Measurements from ENCODE around the gene SPSB1. TPM values are rescaled to one million over a fixed set of nuclear protein-coding genes. Genes with fewer than 3 reads are reported as not detected.

Gene SPSB1
- total RNA-seq, 1 donor from 2014 or later = 17.6 TPM

- Histone ChIP-seq H3K27me3 (ENCODE audit: low read depth) (no peaks in the 10 kb centered on the region), H3K9me3 (replicated peaks) (no peaks in the 10 kb centered on the region), H3K4me3 (no peak overlapping the region), H3K27ac (replicated peaks) (no peak overlapping the region), H3K36me3 (peaks cover 5% of the 10 kb centered on the region), H3K4me1 (peaks cover 53% of the 10 kb centered on the region)
- intact Hi-C loops (cut with micrococcal nuclease) = no loop called here
- DNase-seq = no peak
- TF ChIP-seq, protein P1, sequence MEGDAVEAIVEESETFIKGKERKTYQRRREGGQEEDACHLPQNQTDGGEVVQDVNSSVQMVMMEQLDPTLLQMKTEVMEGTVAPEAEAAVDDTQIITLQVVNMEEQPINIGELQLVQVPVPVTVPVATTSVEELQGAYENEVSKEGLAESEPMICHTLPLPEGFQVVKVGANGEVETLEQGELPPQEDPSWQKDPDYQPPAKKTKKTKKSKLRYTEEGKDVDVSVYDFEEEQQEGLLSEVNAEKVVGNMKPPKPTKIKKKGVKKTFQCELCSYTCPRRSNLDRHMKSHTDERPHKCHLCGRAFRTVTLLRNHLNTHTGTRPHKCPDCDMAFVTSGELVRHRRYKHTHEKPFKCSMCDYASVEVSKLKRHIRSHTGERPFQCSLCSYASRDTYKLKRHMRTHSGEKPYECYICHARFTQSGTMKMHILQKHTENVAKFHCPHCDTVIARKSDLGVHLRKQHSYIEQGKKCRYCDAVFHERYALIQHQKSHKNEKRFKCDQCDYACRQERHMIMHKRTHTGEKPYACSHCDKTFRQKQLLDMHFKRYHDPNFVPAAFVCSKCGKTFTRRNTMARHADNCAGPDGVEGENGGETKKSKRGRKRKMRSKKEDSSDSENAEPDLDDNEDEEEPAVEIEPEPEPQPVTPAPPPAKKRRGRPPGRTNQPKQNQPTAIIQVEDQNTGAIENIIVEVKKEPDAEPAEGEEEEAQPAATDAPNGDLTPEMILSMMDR (IDR thresholded peaks at IDR 0.05; ENCODE audit: borderline replicate concordance) = no peak
Observed at GRCh38 chr1:9317072-9317471, 24.4 kb downstream of the SPSB1 start.

DNA sequence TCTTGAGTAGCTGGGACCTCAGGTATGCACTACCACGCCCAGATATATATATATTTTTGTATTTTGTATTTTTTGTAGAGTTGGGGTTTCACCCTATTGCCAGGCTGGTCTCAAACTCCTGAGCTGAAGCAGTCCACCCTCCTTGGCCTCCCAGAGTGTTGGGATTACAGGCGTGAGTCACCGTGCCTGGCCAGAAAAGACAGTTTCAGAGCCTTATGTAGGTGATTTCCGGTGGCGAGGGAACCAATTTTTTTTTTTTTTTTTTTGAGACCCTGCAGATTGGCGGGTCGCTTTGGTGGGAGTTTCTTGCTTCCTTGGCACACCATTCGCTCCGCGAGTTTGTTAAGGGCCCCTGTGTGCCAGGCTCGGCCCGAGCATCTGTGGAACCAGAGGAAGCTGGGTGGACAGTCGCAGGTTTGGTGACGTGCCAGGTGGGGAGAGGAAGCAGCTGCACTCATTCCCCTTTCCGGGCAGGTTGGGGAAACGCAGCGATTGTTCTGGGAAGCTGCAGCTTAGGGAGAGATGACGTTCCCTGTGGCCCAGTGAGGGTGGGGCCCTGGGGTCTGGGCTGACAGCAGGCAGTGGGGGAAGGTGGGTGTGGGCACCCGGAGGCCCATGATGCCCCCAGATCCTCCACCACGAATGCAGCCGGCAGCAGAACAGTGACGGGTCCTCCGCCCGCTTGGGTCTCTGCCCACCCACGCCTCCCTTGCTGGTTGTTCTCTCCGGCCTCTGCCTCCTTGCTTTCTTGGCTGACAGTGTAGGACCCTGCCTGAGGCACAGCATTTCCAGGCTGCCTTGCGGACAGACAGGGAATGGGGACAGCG is 25.1 kb downstream of the SPSB1 start:
- intact Hi-C loops (cut with micrococcal nuclease) = no loop called here
- no peaks in the 10 kb centered on the region for H3K27me3 ChIP-seq (ENCODE audit: low read depth)
- DNase-seq = peak; percentile 34
- H3K4me1 ChIP-seq = peaks cover 60% of the 10 kb centered on the region
- H3K36me3 ChIP-seq = peaks cover 5% of the 10 kb centered on the region
- H3K4me3 ChIP-seq = peak overlapping the region; percentile 10
- H3K9me3 ChIP-seq (replicated peaks) = no peaks in the 10 kb centered on the region
- H3K27ac ChIP-seq (replicated peaks) = no peak overlapping the region
- TF ChIP-seq, protein P1 (IDR thresholded peaks at IDR 0.05; ENCODE audit: borderline replicate concordance) = no peak

DNA sequence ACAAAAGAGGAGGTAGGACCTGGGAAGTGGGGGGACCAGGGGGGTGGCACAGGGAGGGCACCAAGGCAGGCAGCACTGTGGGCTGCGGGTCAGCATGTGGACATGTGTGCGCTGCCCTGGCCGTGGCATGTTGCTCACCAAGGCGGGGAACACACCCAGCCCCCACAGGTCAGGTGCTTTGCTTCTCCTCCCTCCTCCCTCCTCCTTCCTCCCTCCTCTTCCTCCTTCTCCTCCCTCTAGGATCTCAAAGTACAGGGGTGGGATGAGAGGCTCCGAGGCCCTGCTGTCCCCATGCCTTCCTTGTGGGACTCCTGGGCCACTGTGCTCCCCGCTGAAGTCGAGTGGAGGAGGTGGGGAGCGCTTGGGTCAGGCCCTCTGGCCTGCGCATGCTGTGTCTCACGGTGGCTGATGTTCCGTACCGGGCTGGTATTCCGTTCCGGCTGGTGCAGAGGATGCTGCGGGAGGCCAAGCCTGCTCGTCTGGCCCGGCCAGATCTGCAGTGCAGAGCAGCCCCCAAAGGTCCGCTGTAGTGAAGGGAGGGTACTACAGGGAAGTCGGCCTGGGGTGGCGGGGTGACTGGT is 26.6 kb downstream of the SPSB1 start:
- TF ChIP-seq, protein P1 (IDR thresholded peaks at IDR 0.05; ENCODE audit: borderline replicate concordance) = no peak
- no peak for DNase-seq
- intact Hi-C loops (cut with micrococcal nuclease) = no loop called here
- Histone ChIP-seq H3K9me3 (replicated peaks) (no peaks in the 10 kb centered on the region), H3K27ac (replicated peaks) (no peak overlapping the region), H3K4me1 (peaks cover 70% of the 10 kb centered on the region), H3K27me3 (ENCODE audit: low read depth) (no peaks in the 10 kb centered on the region), H3K36me3 (peaks cover 5% of the 10 kb centered on the region), H3K4me3 (no peak overlapping the region)

- intact Hi-C loops (cut with micrococcal nuclease) = no loop called here
- no peak overlapping the region for H3K27ac ChIP-seq (replicated peaks)
- peaks cover 5% of the 10 kb centered on the region for H3K36me3 ChIP-seq
- no peaks in the 10 kb centered on the region for H3K27me3 ChIP-seq (ENCODE audit: low read depth)
- DNase-seq = no peak
- H3K9me3 ChIP-seq (replicated peaks) = no peaks in the 10 kb centered on the region
- no peak overlapping the region for H3K4me3 ChIP-seq
- H3K4me1 ChIP-seq = peaks cover 76% of the 10 kb centered on the region
- TF ChIP-seq, protein P1 (IDR thresholded peaks at IDR 0.05; ENCODE audit: borderline replicate concordance) = no peak
Observed at GRCh38 chr1:9319789-9320519, 27.3 kb downstream of the SPSB1 start.

DNA sequence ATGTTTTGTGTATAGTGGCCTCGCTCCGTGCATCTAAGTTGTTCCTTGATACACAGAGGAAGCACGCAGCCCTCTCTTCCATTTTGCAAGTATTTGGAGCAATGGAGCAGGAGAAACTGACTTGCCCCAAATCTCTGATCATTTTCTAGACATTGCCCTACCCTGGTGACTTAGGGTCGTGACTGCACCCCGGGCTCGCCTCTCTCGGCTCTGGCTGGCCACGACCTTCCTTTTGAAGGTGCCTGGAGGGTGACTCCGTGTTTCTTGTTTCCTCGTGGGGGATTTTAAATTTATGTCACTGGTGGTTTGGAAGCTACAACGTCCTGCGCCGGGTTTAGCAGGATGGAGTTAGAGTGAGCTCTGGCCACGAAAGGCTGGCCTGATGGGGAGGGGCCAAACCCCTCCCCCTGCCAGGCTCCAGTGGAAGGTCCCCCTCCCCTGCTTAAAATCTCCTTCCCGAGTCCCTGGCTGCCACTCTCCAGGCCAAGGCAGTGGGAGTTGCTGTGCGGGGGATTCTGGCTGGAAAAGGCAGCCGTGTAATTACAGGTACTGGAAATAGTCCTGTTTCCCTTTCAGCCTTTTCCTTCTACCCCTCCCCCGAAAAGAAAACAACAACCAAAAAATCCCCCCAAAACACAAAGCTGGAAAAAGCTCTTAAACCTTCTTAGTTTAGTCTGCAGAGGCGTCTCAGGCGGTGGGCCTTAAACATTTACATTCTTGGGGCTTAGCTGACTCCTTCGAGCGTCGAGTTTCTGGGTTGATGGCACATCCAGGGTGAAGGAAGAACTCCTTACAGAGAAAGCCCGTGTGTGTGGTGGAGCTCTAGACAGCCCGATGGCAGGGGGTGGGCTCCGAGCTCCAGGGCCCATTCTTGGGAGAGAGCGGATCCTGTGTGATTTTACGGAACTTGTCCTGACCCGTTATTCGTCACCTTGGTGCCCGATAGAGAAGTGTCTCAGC is 28.1 kb downstream of the SPSB1 start:
- no peaks in the 10 kb centered on the region for H3K36me3 ChIP-seq
- intact Hi-C loops (cut with micrococcal nuclease) = no loop called here
- H3K27me3 ChIP-seq (ENCODE audit: low read depth) = no peaks in the 10 kb centered on the region
- TF ChIP-seq, protein P1 (IDR thresholded peaks at IDR 0.05; ENCODE audit: borderline replicate concordance) = no peak
- DNase-seq = no peak
- peaks cover 80% of the 10 kb centered on the region for H3K4me1 ChIP-seq
- H3K4me3 ChIP-seq = no peak overlapping the region
- no peaks in the 10 kb centered on the region for H3K9me3 ChIP-seq (replicated peaks)
- H3K27ac ChIP-seq (replicated peaks) = no peak overlapping the region
